Measurements from ENCODE around the gene RAB3IL1. TPM values are rescaled to one million over a fixed set of nuclear protein-coding genes. Genes with fewer than 3 reads are reported as not detected.
A peak's percentile ranks its signal among the peaks of the same experiment; 100 is the strongest.

RAB3IL1 gene
- total and polyA plus RNA-seq, 8 donors: 9.3 to 15.4 (median 11.1) TPM

GRCh38 chr11:61891331-61892084 is 25.9 kb downstream of the RAB3IL1 start, which contains the start of gene FADS3:
Gene FADS3 (minus strand): TSS chr11:61891545. CDS start chr11:61891381, 164 bp downstream.
- H3K27ac ChIP-seq: peak within 1 kb of the TSS; percentile 75 to 78

DNA sequence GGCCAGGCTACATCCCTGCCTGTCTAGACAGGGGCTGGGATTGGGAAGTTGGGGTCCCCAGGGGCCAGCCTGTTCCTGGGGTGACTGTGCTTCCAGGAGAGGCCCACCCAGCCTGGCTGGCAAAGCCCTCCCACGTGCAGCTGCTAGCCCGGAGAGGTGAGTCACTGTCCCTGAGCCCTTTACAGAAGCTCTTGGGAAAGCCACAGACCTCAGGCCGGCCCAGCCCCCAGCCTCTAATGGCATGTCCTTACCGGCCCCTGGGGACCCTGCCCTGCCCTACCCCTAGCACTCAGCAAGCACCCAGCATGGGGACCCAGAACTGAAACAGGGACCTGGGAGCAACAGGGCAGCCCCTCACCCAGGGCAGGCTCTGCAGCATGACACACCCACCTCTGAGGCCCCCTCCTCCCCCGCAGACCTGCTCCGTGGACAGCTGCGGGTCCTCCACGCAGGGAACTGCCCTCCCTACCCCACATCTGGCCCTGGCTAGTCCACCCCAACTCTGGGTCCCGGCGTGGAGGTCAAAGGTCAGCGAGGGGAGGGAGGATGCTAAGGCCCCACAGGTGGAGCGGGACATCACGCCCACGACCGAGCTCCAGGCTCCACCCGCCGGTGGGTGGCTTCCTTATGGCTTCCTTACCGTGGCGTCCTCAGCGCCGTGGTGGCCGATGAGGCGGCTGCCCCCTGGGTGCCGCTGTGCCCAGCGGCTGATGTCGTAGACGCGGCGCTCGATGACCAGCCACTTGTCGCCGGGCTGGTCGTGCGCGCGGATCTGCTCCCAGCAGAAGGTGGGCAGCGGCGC is 26.6 kb downstream of the RAB3IL1 start:
- H3K27ac ChIP-seq: peak overlapping the region; percentile 75 to 78
- intact Hi-C loops (cut with DNase I): no loop called here
- ATAC-seq (peak; percentile 35), DNase-seq (peak in 2 of 4 donors; percentile 64 to 81)
- no peaks in the 10 kb centered on the region for H3K36me3 ChIP-seq
- peaks cover 0 to 22% of the 10 kb centered on the region in 2 donors for H3K27me3 ChIP-seq
- H3K4me3 ChIP-seq: peak overlapping the region; percentile 74 to 79
- no peaks in the 10 kb centered on the region for H3K9me3 ChIP-seq
- no peak for TF ChIP-seq CTCF (IDR thresholded peaks at IDR 0.05)
- peaks cover 6 to 39% of the 10 kb centered on the region in 2 donors for H3K4me1 ChIP-seq

More at GRCh38 chr11:61891331-61892084, 25.9 kb downstream of the RAB3IL1 start, which contains the start of gene FADS3:
- Histone ChIP-seq H3K36me3 (no peaks in the 10 kb centered on the region), H3K9me3 (no peaks in the 10 kb centered on the region), H3K4me3 (peak within 1 kb of the TSS; percentile 74 to 79), H3K27me3 (peaks cover 0 to 22% of the 10 kb centered on the region in 2 donors), H3K4me1 (peaks cover 6 to 39% of the 10 kb centered on the region in 2 donors)
- ATAC-seq (peak; percentile 95), DNase-seq (peak; percentile 37 to 95 (median 82))
- intact Hi-C loops (cut with DNase I): no loop called here
- TF ChIP-seq CTCF (IDR thresholded peaks at IDR 0.05): no peak

- Histone ChIP-seq H3K4me3 (peak overlapping the region in 1 of 2 donors; percentile 74), H3K4me1 (peaks cover 6 to 33% of the 10 kb centered on the region in 2 donors), H3K27ac (no peak overlapping the region), H3K9me3 (no peaks in the 10 kb centered on the region), H3K27me3 (peaks cover 0 to 22% of the 10 kb centered on the region in 2 donors), H3K36me3 (no peaks in the 10 kb centered on the region)
- no peak for TF ChIP-seq CTCF (IDR thresholded peaks at IDR 0.05)
- intact Hi-C loops (cut with DNase I): no loop called here
- DNase-seq (no peak), ATAC-seq (no peak)
These were observed 27.5 kb downstream of the RAB3IL1 start for GRCh38 chr11:61889831-61890230.

DNA sequence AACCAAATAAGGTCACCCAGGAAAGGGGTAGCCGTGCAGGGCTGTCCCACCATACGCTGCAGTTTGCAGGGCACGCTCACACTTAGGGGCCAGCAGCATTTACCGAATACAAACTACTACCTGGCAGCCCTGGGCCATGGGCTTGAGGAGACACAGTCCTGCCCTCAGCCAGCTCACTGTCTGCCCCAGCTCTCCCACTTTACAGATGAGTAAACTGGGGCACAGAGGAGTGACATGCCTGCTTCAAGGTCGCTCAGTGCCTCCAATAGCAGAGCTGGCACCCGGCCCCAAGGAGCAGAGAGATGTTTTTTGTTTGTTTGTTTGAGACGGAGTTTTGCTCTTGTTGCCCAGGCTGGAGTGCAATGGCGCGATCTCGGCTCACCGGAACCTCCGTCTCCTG is 28.8 kb downstream of the RAB3IL1 start:
- Histone ChIP-seq H3K27me3 (peaks cover 0 to 22% of the 10 kb centered on the region in 2 donors), H3K27ac (peak overlapping the region; percentile 7 to 48), H3K4me1 (peaks cover 6 to 27% of the 10 kb centered on the region in 2 donors), H3K36me3 (no peaks in the 10 kb centered on the region), H3K9me3 (no peaks in the 10 kb centered on the region), H3K4me3 (no peak overlapping the region)
- no peak for TF ChIP-seq CTCF (IDR thresholded peaks at IDR 0.05)
- ATAC-seq (no peak), DNase-seq (no peak)
- intact Hi-C loops (cut with DNase I): no loop called here
